Bronchial epithelial cell (primary cell): ENCODE measurements around the gene AGTR1. TPM values are rescaled to one million over a fixed set of nuclear protein-coding genes. Genes with fewer than 3 reads are reported as not detected.

ENCODE experiments used
- DNase-seq: peaks from one replicate; pipeline ENCODE4 v3.0.0-alpha.2; 2010; ENCODE audit warnings: low read depth
- FAIRE-seq: peaks from 2 replicates; lab custom pipeline; 2011; peaks lifted over from hg19 to GRCh38; lab: Jason Lieb, UNC
- H3K27me3 ChIP-seq: 2 replicates; pipeline ENCODE4 v1.5.1; 2011; ENCODE audit warnings: low read length; ENCODE audit not compliant: control insufficient read depth, insufficient read depth
- H3K36me3 ChIP-seq: 2 replicates; pipeline ENCODE4 v1.5.1; 2011; ENCODE audit warnings: low read length; ENCODE audit not compliant: control insufficient read depth, insufficient read depth
- H3K4me3 ChIP-seq: 2 replicates; pipeline ENCODE4 v1.5.1; 2011; ENCODE audit warnings: mild to moderate bottlenecking, low read depth, low read length, control low read depth
- CTCF ChIP-seq: IDR thresholded peaks from 2 replicates; pipeline ENCODE4 v1.5.1; 2011; ENCODE audit warnings: mild to moderate bottlenecking, moderate library complexity, low read length, control low read depth, inconsistent platforms; ENCODE audit not compliant: insufficient read depth, severe bottlenecking
- total RNA-seq: library from RNA; depleted of rRNA; stranded (reverse); fragments of >200 nt; gene quantifications from 2 replicates; pipeline ENCODE4 v1.2.1, GENCODE V29; 2014

AGTR1 gene
- total RNA-seq, 1 donor from 2014 or later, result not detected

GRCh38 chr3:148755570-148755969 is 57.9 kb downstream of the AGTR1 start:
- DNase-seq (no peak), FAIRE-seq (no peak)
- Histone ChIP-seq H3K27me3 (no peaks in the 10 kb centered on the region), H3K36me3 (no peaks in the 10 kb centered on the region), H3K4me3 (no peak overlapping the region)
- no peak for TF ChIP-seq CTCF

- Histone ChIP-seq H3K4me3 (no peak overlapping the region), H3K36me3 (no peaks in the 10 kb centered on the region), H3K27me3 (no peaks in the 10 kb centered on the region)
- no peak for FAIRE-seq
- no peak for TF ChIP-seq CTCF
- no peak for DNase-seq
Measured at GRCh38 chr3:148756311-148756710, 58.6 kb downstream of the AGTR1 start.

GRCh38 chr3:148757238-148758215 is 59.8 kb downstream of the AGTR1 start:
- H3K27me3 ChIP-seq, result no peaks in the 10 kb centered on the region
- peak; percentile 28 for DNase-seq
- no peak for TF ChIP-seq CTCF

GRCh38 chr3:148758303-148758884 is 60.7 kb downstream of the AGTR1 start:
- no peak for TF ChIP-seq CTCF
- H3K36me3 ChIP-seq, result no peaks in the 10 kb centered on the region
- DNase-seq (no peak), FAIRE-seq (no peak)
- no peak overlapping the region for H3K4me3 ChIP-seq
- no peaks in the 10 kb centered on the region for H3K27me3 ChIP-seq

More at GRCh38 chr3:148757238-148758215, 59.8 kb downstream of the AGTR1 start:
- no peak for FAIRE-seq
- no peaks in the 10 kb centered on the region for H3K36me3 ChIP-seq
- H3K4me3 ChIP-seq, result no peak overlapping the region

- H3K36me3 ChIP-seq, result no peaks in the 10 kb centered on the region
- H3K4me3 ChIP-seq, result no peak overlapping the region
- no peak for TF ChIP-seq CTCF
- FAIRE-seq (no peak), DNase-seq (no peak)
- no peaks in the 10 kb centered on the region for H3K27me3 ChIP-seq
Measured at GRCh38 chr3:148759430-148759829, 61.7 kb downstream of the AGTR1 start.
